Hypothalamus (tissue), 51 donors: ENCODE results near the gene FHAD1.

Experiments
- DNase-seq, 51 donors: peaks; one replicate each; lab custom pipeline; 2025; lab: John Stamatoyannopoulos, UW

Gene FHAD1

DNA sequence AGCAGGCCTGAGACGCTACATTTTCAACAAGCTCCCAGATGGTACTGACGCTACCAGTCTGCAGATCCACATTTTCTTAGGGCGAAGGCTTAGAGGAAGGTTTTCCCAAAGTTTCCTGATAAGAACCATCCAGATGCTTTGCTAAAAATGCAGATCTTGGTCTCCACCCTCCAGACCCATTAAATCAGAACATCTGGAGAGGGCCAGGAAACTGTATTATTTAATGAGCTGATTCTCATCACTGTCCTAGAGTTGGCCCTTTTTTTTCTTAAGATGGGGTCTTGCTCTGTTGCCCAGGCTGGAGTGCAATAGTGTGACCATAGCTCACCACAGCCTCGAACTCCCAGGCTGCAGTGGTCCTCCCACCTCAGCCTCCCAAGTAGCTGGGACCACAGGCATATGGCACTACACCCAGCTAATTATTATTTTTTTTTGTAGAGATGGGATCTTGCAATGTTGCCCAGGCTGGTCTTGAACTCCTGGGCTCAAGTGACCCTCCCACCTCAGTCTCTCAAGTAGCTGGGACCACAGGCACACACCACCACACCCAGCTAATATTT, 95.5 kb downstream of the FHAD1 start:
- DNase-seq: no peak

DNA sequence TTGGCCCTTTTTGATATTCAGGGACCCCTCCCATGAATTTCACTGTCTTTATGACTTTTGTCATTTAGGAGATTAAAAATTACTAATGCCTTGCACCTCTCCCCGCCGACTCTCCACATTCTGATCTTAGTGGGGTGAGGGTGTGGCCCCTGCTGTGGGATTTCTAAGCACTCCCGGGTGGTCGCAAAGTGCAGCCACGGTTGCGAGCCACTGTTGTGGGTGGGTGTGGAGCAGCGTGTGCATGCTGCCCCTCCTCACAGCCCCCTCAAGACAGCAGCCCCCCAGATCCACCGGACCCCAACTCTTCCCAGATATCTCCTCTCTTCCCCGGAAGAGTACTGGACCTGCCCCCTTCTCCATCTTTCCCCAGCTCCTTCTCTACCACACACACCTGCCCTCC, 96.1 kb downstream of the FHAD1 start:
- DNase-seq: no peak

DNA sequence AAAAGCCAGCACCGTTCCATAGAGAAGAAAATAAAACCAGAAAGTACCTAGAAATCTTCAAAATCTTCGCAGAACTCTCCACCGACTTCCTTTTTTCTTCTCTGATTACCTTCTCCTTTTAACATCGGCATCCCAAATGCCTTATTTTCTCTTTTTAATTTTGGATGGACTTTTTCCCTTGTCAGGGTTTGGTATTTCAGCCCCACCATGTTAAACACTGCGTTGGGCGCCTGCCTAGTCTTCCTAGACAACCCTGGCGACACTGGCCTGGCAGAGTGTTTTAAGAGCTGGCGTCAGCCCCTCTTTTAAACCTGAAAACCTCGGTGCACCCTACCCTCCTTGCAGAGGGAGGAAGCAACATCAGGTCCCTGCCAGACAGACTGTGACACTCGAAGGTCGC, 96.7 kb downstream of the FHAD1 start:
- DNase-seq: peak in 10 of 51 donors; percentile 4 to 12 (median 8)

DNA sequence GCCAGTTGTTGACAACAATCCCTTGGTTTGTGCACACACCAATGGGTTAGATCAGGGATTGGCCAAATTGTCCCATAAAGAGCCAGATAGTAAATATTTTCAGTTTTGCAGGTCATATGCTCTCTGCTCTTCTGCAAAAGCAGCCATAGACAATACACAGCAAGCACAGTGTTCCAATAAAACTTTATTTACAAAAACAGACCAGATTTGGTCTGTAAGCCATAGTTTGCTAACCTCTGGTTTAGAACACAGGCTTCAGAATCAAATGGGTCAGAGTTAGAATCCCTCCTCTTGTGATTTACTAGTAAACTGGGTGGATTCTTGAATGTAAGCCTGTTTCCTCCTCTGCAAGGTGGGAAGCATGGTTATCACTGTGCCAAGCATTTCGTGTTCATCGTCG, 97.4 kb downstream of the FHAD1 start:
- no peak for DNase-seq

DNA sequence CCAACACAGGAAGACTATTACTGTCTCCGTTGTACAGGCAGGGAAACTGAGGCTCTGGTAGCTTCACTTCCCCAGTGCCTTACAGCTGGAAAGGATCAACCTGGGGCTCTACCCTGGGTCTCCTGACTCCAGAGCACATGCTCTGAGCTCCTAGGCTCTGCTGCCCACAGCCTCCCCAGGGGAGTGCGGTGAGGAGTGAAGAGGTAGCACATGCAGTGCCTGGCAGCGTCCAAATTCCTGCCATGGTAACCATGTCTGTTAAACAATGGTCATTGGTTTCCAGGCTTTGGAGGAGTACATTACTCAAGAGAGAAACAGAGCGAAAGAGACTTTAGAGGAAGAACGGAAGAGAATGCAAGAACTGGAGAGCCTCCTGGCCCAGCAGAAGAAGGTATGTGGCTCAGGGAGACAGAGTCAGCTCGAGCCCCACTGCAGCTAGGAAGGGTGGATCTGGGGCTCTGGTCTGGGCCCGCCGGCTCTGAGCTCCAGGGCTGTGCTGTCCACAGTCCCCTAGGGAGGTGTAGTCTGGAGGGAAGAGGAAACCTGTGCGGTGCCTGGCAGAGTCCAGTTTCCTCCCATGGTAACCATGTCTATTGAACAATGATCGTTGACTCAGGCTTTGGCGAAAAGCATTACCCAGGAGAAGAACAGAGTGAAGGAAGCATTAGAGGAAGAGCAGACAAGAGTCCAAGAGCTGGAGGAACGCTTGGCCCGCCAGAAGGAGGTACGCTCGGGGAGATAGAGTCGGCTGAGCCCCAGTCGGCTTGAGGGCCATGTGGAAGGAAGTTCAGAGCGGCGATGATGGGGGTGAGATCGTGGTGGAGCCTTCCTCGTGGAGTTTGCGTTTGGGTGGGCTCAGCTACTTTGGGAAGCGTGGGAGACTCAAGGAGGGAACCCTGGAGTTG, 98.0 kb downstream of the FHAD1 start:
- no peak for DNase-seq

DNA sequence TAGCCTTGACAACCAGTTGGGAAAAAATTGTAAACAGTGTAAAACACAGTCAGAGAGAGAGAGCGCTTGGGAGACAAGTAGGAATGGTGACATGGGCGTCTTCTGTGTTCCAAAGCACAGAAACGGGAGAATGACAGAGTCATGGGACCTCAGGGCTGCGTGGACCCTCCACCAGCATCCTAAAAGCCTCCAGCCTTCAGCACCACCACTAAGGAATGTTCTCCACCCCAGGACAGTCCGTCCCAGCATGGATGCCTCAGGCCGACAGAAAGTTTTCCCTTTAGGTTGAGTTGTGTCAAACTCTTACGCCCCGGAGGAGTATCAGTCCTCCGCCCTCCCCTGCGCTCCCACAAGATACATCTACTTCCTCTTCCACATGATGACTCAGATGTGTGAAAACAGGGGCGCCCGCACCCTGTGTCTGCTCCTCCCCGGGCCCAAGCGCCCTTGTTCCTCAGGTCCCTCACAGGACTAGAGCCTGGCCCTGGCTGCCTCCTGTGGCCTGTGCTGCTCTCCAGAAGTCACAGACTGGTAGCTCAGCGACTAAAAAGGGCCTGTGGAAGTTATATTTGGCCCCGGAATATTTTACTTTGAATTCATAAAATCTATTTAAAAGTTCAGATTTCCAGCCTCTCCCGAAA, 98.8 kb downstream of the FHAD1 start:
- peak in 16 of 51 donors; percentile 3 to 47 (median 18) for DNase-seq

DNA sequence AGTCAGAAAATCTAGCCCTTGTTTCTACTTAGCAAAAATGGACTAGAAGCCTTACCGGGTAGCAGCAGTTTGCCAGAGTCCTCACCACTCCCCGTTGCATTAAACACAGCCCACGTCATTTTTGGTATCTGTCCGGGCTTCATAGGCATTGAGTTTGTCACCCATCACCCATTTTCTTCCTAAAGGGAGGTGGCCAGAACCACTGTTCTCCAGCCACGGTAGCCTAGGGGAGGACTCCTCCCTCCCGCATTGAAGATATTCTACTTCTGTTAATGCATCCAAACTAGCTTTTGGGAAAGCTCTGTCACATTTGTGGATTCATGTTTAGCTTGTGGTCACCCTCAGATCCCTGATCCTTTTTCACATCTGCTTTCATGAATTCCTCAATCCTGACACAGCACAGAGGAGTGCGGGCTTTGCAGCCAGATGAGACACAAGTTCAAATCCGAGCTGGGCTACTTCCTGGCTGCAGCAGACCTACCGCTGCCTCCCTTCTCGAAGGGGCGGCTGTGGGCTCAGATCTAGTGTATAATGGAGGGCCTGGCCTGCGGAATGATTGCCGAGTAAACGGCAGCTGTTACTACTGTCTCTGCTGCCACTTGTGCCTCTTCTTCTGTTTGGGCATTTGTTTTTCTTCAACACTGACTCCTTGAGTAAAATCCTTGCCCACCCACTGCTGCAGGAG, 99.5 kb downstream of the FHAD1 start:
- no peak for DNase-seq

DNA sequence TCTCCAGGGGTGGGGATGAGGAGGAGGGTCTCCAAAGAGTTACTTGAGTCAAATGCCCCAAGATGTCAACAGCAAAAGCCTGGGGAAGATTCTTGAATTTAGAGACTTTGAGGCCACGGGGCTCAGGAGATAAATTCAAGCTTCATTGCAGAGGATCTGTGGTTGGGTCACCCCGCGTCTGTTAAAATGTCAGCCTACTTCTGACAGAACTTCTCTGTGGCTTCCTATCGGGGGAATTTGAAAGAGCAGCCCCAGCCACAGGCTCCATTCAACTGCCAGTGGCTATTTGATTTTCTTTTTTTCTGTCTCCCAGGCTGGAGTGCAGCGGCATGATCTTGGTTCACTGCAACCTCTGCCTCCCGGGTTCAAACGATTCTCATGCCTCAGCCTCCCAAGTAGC, 100.2 kb downstream of the FHAD1 start:
- DNase-seq: no peak

DNA sequence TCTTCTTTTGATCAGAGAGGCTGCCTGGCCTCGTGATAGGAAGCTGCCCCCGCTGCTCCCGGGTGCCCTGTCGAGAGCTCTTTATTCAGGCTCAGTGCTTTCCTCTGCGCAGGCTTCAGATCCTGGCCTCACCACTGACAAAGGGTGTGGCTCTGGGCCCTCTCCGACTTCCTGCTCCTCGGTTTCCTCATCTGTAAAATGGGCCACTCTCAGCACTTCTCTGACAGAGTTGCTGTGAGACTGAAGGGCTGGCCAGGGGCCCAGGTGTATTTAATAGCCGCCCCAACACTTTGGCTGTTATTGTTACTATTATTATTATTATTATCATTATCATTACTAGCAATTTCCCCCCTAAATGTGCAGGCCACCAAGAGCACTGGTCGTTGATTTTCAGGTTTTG, 101.6 kb downstream of the FHAD1 start:
- DNase-seq: no peak

DNA sequence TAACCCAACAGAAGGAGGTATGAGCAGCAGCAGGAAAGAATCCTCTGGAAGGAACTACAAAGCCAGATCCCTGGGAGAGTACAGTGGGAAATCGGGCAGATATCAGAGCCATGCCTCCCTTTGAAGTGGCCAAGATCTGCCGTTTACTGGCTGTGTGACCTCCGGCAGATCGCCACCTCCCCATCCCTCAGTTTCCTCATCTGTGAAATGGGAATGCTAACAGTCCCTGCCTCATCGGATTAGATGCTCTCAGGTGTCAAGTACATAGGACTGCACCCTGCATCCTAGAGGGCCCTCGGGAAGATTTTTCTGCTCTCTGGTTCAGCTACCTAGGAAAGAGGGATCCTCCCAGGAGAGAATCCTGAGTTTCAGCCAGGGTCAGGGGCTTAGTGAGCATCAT, 102.1 kb downstream of the FHAD1 start:
- DNase-seq: no peak

DNA sequence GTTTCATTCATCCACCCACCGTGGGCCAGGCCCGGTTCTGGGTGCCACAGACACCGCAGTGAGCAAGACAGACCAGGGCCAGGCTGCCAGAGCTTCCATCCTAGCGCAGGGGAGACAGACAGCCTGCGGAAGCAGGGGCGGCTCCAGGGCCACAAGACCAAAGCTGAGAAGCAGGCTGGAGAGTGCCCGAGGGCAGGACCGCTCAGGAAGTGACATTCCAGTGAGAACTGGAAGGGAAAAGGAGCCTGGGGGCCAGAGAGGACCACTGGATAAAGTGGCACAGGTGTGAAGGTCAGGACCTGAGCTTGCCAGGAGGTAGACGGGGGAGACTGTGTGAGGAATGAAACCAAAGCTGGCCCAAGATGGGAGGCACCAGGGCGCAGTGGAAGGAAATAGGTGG, 103.1 kb downstream of the FHAD1 start:
- DNase-seq: no peak

DNA sequence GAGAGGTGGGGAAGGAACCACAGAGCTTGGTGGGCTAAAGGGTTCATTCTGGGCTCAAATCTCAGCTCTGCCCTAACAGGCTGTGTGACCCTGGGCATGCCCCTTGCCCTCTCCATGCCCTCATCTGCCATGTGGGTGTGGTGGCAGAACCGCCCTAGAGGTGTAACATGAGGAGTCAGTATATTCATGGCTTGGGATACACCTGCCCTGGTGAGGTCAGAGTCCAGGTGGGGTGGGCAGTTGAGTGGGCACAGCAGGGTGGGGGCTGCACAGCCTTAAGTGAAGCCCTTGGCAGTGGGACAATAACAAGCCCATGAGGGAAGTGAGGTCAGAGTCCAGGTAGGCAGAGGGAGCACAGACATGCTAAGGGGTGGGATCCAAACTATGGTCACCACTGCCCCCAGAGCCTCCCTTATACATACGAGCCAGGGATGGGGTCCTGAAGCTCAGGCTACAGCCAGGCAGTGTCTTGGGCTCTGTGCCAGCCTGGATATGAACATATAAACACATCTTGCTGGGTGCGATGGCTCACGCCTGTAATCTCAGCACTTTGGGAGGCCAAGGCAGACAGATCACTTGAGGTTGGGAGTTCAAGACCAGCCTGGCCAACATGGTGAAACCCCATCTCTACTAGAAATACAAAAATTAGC, 103.7 kb downstream of the FHAD1 start:
- DNase-seq: no peak

DNA sequence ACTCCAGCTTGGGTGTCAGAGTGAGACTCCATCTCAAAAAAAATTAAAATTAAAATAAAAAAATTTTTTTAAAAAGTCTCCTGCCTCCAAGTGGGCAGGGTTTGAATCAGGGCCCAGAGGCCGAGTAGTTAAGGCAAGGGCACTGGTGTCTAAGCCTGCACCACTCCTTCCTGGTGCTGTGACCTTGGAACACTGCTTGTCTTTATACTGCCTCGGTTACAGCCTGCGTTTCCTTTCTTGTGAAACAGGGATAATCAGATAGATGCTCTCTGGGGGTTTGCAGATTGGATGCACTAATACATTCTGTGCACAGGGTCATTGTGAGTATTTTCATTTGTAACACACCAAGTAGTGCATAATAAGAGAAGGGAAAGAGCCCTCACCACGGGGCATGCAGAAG, 104.3 kb downstream of the FHAD1 start:
- no peak for DNase-seq

DNA sequence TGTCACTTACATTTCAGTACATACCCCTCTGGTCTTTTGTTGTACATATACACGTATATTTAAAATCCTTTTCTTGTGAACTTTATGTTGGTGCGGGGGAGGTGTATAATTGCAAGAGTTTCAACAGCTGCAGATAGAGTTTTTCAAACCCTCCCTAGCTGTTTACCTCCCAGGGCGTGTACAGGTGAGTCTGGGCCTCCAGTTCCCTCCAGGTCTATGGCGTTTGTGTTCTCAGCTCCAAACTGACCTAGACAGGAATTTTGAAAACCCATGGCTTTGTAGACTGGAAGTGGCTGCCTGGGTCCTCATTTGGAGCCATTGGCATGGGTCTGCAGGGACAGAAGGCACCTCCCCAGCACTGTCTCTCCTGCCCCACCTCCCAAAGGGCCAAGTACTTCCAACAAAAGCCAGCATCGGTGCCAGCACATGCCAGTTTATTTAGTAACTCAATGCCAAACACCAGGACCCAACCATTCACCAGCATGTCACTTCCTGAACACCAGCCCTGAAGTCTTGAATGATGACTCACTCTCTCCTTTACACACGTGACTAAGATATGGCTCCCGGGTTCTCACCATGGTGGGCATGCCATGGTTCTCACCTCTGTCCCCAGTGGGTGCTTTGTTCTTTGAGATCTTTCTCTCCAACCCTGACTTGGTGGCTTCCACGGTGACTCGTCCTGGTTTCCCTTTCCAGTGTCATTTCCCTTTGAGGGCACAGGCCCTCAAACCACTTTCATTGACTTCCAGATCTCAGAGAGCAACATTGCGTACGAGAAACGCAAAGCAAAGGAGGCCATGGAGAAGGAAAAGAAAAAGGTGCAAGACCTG, 105.3 kb downstream of the FHAD1 start:
- no peak for DNase-seq

DNA sequence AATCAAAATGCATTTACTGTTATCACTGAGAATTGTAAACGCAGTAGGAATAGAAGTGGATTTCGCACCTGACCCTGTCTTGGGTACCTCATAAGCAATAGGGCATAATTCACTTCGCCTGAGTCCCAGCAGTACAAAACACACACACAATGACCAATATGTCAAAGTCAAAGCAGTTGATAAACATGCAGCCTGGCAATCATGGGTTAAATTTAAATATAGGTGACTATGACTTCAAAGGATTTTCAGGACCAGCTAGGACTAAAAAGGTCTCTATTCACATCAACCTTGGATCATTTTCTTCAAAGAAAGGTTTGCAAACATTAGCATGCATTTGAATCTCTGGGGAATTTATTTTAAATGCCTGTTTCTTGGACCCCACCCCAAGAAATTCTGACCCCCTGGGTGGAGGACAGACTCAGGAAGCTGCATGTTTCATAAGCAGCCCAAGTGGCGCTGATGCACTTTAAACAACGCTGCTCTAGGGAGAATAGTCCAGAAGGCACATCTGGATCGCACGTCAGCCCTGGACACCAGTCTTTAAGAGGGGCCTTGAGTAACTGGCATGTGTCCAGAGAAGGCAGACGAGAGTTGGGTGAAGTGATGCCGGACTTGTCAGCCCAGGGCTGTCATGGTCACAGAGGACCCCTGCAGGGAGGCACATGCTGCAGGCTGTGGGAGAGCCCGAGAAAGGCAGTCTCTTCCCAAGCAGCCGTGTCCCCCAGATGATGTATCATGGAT, 107.0 kb downstream of the FHAD1 start:
- DNase-seq: no peak

DNA sequence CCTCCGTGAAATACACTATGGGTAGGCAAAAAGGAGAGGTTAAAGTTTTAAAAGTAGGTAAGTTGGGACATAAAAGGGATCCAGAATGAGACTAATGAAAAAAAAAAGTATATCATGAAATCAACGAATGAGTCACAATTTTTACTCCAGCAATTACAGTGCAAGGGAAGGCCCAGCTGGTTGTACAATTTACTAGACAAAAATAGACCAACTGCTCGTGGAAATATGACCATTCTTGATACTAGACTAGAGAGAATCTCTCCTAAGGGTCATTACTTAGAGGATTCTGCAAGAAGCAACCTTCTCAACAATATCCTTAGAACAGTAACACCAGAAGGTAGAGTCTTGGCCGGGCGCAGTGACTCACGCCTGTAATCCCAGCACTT, 107.5 kb downstream of the FHAD1 start:
- no peak for DNase-seq

DNA sequence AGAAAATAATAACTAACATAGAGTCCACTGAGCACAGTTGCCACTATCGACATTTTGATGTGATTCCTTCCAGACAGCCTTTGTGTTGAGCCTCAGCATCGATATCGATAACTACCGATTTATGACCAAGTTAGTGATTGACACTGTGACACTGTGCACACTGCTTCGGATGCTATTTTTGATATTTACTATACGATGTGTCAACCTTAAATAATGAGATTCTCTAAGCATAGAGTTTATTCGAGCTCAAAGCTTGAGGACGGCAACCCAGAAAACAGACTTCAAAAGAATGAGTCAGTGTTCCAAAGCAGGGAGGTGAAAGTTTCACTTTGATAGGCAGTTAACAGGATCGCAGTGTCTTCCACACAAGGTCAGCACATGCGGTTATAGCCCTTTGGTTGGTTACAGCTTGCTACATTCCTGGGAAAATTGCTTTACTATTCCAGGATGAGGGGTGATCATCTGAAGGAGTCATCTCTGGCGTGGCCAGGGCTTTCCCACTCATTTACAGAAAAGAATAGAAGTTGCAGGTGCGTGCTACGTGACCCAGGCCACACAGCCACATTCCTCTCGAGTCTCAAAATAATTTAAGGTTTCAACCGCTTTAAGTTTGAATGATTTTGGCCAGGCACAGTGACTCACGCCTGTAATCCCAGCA, 109.1 kb downstream of the FHAD1 start:
- no peak for DNase-seq

DNA sequence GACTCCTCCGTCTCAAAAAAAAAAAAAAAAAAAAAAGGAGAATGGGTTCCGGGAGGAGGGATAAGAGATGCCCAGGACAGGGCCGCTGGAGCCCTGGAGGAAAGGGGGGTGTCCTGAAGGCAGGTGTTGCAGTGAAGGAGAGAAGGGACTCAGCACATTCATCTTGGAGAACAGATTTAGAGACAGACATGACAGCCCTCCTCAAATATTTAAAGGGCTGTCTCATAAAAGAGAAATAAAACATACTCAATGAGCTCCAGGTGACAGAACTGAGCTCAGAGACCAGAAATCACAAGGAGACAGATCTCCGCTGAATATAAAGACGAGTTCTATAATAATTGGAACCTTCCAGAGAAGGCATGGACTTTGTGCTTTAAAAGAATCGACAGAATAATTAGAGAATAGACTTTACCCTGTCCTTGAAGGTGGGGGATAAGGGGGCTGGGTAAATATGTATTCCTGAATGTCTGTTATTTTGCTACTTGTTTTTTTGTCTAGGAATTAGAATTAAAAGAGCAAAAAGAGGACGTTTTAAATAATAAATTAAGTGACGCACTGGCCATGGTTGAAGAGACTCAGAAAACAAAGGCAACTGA, 110.7 kb downstream of the FHAD1 start:
- DNase-seq: no peak
